GM18909 (cell line): ENCODE data around the gene BRINP1.
"Not testable (repeated sequence)": the region's sequence is repeated elsewhere in the genome, so short reads cannot be mapped to it uniquely, and the experiment has no call there.

ENCODE experiments used
- ATAC-seq: cut with Tn5 transposase; IDR thresholded peaks from one replicate; pipeline ENCODE4 v1.9.1; 2021; ENCODE audit warnings: mild to moderate bottlenecking; ENCODE audit not compliant: unreplicated experiment, poor library complexity

BRINP1 gene

DNA sequence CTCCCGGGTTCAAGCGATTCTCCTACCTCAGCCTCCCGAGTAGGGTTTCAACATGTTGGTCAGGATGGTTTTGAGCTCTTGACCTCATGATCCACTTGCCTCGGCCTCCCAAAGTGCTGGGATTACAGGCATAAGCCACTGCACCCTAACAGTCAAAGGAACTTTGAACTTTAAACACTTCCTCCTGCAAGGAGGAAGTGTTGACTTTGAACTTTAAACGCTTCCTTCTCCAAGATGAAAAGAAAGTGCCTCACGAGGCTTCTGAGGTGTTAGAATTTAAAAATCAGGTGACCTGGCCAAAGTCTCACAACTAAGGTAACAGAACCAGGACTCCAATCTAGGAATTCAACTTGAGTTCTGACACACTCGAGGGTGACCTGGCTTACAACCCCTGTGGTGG lies 150.9 kb downstream of the BRINP1 start:
- ATAC-seq: no peak

GRCh38 chr9:119216651-119217331 lies 152.4 kb downstream of the BRINP1 start:
- no peak for ATAC-seq

- no peak for ATAC-seq
Measured at GRCh38 chr9:119215651-119216050, 153.6 kb downstream of the BRINP1 start.

DNA sequence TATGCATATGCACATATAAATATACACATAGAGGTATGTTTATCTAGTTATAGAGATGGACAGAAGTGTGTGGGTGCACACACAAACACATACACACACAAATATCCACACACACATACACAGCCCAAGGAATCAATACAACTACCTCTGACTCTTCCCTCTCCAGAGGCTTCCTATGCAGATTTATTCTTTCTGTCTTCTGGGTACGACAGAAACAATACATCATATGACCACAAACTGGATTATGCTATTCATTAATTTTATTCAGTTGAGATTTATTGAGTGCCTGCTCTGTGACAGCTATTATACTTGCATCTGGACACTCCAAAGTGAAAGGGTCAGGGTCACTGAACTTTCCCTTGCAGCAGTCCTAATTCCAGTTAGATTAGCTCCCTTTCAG lies 155.8 kb downstream of the BRINP1 start:
- ATAC-seq: no peak

- no peak for ATAC-seq
Measured at GRCh38 chr9:119197893-119198607, 171.2 kb downstream of the BRINP1 start.

DNA sequence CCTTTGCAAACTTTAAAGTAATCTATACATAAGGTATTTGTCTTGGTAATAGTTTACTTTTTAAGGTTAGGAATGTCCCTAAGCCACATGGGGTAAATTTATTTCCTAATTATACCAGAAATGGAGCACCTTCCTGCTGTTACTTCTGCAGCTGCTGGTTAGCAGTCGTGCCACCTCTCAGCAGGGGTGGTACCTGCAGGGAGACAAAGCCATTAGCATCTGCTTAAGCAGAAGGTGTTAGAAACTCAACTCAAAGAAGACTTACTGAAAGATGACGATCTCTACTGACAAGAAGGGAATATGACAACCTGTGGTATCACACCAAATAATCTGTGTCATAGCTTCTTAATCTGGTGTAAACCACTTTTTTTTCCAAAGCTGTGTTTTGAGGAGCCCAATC lies 173.7 kb downstream of the BRINP1 start:
- no peak for ATAC-seq

GRCh38 chr9:119185298-119185697 lies 183.9 kb downstream of the BRINP1 start:
- no peak for ATAC-seq

GRCh38 chr9:119184265-119184936 lies 184.8 kb downstream of the BRINP1 start:
- no peak for ATAC-seq

GRCh38 chr9:119181561-119181960 lies 187.7 kb downstream of the BRINP1 start:
- no peak for ATAC-seq

GRCh38 chr9:119180897-119181296 lies 188.3 kb downstream of the BRINP1 start:
- ATAC-seq: no peak

DNA sequence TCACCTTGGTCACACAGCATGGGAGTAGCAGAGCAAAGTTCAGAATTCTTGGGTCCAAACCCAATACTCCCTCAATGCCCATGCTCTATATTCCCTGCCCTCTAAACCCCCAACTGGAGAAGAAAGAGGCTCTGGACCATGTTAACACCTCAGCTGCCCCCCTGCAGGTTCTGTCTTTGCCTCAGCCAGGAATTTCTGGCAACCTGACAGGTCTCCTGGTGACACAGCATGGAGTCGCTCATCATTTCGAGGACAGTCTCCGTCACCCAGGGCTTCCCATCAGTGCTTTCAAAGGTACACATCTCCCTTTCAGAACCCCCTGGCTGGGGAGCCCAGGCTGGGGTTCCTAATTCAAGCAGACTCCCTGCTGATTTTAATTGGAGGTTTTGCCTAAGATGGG lies 189.5 kb downstream of the BRINP1 start:
- ATAC-seq: no peak

DNA sequence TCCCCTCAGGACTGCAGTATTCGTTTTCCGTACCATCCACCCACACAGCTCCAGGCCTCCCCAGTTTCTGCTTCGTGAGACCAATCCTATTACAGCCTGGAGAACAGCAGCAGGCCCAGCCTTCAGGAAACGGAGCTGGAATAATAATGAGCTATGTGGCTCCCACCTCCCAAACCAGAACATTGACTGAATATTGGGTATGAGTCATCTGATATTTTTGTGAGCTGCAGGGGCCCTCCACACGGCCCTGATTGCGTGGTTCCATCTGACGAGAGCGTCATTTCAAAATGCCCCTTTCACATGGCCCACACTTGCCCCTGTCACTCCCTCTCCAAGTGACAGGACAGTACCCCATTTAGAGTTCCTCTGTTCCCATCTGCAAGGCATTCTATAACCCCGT lies 192.0 kb downstream of the BRINP1 start:
- no peak for ATAC-seq

GRCh38 chr9:119175581-119175980 lies 193.7 kb downstream of the BRINP1 start:
- no peak for ATAC-seq

GRCh38 chr9:119169222-119169621 lies 200.0 kb downstream of the BRINP1 start:
- ATAC-seq: not testable (repeated sequence)

DNA sequence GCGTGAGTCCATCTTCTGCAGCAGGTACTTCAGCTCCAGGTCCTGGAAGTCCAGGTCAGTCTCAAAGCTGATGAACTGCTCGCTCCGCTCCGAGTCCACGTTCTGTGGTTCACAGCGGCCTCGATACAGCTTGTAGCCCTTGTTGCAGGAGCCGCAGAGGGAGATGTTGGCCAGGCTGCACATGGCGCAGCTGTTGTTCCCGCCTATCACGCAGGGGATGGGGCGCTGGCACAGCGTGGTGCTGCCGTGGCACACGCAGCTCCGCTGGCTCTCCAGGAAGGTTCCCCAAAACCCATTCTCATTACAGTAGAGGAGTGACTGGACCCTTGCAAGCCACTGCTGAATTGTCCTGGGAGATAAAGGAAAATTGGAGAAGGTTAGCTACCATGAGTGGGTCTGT lies 201.4 kb downstream of the BRINP1 start:
- no peak for ATAC-seq

DNA sequence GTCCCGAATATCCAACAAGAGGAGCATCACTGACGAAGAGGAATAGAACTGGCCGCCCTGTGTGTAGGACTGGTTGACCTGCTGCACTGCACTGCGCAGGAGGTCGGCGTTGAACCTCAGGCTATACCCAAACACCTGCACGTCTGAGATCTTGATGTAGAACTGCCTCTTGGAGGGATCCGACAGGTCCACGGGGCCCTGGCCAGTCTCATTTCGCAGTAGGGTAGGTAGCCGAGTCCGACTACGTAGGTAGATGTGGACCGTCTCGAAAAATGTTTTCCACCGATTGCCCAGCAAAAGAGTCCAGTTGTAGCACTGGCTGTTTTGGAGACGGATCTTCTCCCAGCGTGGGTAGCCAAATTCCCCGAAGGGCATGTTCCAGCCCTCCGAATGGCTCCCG lies 202.0 kb downstream of the BRINP1 start:
- ATAC-seq: no peak

GRCh38 chr9:119166096-119166495 lies 203.1 kb downstream of the BRINP1 start:
- no peak for ATAC-seq

DNA sequence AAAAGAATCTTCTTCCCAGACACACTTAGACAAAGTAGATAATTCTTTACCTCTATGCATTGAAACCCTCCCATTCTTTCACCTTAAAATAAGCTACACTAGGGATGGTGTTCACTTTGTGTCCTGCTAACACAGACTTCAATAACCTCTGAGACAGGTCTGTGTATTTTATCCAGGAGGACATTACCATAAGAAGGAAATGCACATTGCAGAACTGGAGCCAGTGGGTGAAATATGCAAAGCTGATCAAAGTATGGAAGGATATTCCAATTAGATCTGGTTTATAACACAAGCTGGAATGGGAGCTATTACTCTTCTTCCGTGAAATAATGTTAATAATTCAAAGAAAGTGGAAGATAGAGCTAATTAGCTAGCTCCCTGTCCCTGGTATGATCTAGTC lies 204.1 kb downstream of the BRINP1 start:
- no peak for ATAC-seq

- no peak for ATAC-seq
Measured at GRCh38 chr9:119164716-119165115, 204.5 kb downstream of the BRINP1 start.

DNA sequence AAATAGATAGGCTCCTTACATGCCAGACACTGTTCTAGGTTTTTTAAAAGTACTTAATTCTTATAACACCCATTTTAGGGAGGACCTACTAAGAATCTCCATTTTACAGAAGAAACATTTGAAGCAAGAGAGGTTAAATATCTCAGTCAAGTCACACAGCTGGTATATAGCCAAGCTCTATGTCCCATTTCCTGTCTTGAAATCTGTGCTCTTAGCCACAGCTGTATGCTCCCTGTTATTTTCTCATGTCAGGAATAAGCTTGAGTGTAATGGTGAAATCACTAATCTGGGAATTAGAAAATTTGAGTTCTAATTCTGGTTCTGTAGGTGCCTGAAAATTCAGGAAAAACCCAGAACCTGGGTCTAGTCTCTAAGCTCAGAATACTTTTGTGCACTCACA lies 208.7 kb downstream of the BRINP1 start:
- no peak for ATAC-seq

- ATAC-seq: no peak
Measured at GRCh38 chr9:119159386-119159785, 209.8 kb downstream of the BRINP1 start.

DNA sequence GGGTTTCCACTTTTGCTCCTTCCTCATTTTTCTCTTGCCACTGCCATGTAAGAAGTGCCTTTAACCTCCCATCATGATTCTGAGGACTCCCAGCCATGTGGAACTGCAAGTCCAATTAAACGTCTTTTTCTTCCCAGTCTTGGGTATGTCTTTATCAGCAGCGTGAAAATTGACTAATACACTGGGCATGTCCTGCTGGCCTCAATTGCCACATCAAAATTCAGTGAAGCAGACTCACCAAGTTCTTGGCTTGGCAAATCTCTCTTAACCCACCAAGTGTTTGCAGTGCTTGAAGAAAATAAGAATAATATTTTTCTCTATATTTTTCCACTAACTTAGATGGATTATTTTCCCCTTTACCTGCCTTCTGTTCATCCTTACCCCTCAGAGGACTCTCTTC lies 212.0 kb downstream of the BRINP1 start:
- no peak for ATAC-seq
